CD4-positive, alpha-beta T cell treated with Interleukin-4 for 4 hours (primary cell): ENCODE results near the gene ADCY4.
"Not testable (repeated sequence)": the region's sequence is repeated elsewhere in the genome, so short reads cannot be mapped to it uniquely, and the experiment has no call there.

Experiments
- DNase-seq: peaks from one replicate; pipeline ENCODE4 v3.0.0-alpha.2; 2020

The ADCY4 gene

GRCh38 chr14:24337824-24338175 is 2.9 kb upstream of the ADCY4 start:
- DNase-seq: no peak

DNA sequence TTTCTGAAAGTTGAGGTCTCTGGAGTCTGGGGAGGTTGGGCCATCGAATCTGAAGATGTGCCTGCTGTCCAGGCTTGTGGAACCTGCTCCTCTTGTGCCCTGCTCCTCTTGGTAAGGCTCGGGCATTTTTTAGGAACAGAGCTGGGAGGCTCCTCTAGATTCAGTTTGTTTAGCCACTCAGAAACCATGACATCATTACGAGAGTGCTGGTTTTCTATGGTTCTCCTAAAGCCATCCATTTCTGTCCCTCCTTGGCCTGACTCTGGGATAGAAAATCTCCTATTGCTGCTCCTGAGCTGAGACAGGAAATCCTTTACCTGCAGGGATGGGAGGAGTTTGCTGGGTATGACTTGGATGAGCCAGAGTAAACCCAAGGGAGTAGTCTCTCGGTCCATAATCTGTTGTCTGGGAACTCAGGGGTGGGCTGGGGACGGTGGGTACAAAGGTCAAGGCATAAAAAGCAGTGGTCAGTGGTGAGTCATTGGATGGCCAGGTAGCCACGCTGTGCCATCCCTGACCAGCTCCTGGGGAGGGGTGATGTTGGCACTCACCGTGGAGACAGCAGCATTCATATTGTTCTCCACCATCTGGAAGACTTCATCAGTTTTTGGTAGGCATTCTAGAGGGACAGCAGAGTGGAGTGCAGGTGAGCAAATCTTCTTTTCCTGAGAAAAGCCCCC is 2.4 kb upstream of the ADCY4 start:
- no peak for DNase-seq

- no peak for DNase-seq
Observed at GRCh38 chr14:24335461-24336171, 745 bp upstream of the ADCY4 start.

- peak; percentile 91 for DNase-seq
Observed at GRCh38 chr14:24332268-24332993, 2.4 kb downstream of the ADCY4 start.

- DNase-seq: no peak
Observed at GRCh38 chr14:24331731-24332267, 3.1 kb downstream of the ADCY4 start.

GRCh38 chr14:24330973-24331674 is 3.7 kb downstream of the ADCY4 start:
- DNase-seq: no peak

- DNase-seq: peak; percentile 78
Observed at GRCh38 chr14:24329736-24330135, 5.1 kb downstream of the ADCY4 start.

DNA sequence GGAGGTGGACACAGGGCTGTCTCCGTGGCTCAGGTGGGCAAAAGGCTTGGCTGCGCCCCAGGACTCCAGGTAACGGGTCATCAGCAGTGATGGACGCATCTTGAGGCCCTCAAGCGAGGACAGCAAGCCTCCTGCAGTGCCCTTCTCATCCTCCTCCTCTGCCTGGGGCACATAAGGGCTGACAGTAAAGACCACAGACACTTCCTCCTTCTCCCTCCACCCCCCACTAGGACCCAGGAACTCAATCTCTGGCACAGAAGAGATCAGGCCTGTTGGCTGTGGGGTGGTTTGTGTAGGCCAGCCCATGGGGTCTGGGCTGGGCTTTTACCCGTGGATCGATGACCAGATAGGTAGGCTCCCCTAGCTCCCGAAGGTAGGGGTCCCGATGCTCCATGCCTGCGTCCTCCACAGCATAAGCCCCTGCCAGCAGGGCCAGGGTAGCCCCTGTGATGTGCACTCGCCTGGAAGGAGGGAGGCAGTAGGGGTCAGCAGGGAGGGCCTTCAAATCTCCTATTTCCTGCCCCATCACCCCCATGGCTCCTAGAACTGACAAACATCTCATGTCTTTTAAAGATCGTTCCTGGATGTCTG is 5.7 kb downstream of the ADCY4 start:
- DNase-seq: no peak

DNA sequence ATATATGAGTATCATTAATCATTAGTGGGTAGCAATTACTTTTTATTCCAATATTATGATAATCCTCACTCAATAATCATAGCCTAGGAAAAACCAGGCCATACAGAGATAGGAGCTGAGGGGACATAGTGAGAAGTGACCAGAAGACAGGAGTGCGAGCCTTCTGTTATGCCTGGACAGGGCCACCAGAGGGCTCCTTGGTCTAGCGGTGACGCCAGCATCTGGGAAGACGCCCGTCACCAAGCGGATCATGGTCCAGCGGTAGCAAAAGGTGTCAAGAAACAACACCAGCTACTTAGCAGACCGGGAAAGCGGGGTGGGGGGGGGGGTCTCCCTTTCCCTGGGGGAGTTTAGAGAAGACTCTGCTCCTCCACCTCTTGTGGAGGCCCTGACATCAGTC is 7.0 kb downstream of the ADCY4 start:
- not testable (repeated sequence) for DNase-seq

DNA sequence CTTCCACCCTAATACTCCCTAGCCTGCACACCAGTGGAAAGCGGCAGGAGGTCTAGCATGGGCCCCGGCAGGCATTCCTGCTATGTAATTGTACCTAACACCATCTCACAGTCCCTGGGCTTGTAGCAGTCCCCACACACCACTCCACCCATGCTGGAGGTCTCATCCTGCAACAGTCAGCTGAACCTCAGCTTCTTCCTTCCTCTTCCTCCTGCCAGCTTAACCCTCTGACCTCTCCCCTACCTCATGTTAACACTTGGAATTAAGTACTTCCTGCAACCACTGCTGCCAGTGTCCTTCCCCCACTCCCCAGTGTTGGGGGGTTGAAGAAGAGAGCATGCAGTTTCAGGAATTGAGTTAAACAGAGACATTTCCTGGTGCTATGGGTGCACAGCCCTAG is 7.6 kb downstream of the ADCY4 start:
- no peak for DNase-seq

DNA sequence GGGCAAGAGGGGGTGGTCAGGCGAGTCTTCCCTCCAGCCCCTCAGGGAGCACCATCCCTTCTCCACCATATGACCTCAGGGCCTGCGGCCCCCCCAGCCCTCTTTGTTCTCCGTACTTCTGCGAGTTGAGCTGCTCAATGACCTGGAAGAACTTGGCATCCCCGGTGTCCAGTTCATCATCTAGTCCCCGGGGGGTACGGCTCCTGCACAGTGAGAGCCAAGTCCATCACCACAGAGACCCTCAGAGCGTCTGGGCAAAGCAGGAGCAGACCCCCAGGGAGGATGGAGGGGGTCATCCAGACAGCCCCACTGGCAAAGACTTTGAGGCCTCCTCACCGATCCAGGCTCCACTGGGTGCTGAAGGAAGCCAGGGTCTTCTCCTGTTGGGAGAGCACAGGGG is 8.9 kb downstream of the ADCY4 start:
- DNase-seq: no peak

DNA sequence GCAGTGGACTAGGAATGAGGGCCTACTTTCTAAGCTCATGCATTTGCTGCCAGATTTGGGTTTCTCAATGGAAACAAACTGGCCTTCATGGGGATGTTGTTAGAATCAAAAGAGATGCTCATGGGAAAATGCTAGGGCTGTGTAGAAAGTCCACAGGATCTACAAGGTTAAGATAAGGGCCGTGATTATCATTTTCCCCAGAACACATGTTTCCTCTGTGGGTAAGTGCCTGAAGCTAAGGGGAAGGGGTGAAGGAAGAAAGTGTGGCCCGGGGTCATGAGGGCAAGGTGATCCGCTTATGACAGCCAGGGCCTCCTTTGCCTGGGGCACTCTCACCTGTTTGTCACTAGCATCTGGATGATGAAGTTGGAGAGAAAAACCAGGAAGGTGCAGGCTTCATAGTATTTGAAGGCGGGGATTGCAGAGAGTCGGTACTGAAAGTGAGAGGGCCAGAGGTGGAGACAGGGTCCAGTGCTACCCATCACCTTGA is 9.8 kb downstream of the ADCY4 start:
- DNase-seq: no peak

- no peak for DNase-seq
Observed at GRCh38 chr14:24324024-24324423, 10.8 kb downstream of the ADCY4 start.

DNA sequence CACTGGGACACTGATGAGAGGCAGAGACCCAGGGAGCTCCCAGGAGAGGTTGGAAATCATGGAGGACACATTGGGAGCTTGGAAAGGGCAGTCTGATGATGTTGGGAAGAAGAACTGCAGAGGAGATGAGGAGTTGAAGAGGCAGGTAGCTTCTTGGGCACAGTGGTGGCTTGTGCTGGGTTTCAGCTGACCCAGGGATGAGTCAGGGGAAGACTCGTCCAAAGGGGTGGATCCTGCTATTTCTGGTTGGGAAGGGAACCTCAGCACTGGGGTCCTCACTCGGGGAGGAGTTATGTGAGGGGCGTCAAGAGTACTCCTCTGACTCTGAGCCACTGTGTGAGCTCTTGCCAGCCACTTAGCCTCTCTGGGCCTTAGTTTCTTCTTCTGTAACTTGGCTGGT is 11.5 kb downstream of the ADCY4 start:
- DNase-seq: no peak

GRCh38 chr14:24322672-24323071 is 12.2 kb downstream of the ADCY4 start:
- DNase-seq: no peak

DNA sequence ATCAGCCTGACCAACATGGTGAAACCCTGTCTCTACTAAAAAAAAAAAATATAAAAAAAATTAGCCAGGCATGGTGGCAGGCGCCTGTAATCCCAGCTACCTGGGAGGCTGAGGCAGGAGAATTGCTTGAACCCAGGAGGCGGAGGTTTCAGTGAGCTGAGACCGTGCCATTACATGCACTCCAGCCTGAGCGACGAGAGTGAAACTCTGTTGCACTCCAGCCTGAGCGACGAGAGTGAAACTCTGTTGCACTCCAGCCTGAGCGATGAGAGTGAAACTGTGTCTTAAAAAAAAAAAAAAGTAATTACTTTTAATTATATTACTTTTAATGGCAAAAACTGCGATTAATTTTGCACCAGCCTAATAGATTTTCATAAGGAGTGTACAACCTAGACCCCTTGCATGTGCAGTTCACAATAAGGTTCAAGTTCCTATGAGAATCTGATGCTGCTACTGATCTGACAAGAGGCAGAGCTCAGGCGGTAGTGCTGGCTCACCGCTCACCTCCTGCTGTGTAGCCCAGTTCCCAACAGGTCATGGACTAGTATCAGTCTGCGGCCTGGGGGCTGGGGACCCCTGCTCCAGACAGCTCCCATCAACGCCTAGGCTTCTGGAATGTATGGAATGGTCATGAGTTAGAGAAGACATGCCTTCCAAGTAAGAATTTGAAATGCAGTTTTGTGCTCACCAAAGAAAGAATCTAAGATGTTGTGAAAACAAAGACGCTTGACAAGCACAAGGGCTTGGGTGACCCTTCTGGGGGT is 13.5 kb downstream of the ADCY4 start:
- DNase-seq: no peak

- no peak for DNase-seq
Observed at GRCh38 chr14:24317141-24317928, 17.5 kb downstream of the ADCY4 start.

GRCh38 chr14:24316597-24316950 is 18.3 kb downstream of the ADCY4 start:
- no peak for DNase-seq

DNA sequence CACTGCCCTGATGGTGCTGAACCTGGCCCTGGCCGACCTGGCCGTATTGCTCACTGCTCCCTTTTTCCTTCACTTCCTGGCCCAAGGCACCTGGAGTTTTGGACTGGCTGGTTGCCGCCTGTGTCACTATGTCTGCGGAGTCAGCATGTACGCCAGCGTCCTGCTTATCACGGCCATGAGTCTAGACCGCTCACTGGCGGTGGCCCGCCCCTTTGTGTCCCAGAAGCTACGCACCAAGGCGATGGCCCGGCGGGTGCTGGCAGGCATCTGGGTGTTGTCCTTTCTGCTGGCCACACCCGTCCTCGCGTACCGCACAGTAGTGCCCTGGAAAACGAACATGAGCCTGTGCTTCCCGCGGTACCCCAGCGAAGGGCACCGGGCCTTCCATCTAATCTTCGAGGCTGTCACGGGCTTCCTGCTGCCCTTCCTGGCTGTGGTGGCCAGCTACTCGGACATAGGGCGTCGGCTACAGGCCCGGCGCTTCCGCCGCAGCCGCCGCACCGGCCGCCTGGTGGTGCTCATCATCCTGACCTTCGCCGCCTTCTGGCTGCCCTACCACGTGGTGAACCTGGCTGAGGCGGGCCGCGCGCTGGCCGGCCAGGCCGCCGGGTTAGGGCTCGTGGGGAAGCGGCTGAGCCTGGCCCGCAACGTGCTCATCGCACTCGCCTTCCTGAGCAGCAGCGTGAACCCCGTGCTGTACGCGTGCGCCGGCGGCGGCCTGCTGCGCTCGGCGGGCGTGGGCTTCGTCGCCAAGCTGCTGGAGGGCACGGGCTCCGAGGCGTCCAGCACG is 18.9 kb downstream of the ADCY4 start:
- DNase-seq: no peak

DNA sequence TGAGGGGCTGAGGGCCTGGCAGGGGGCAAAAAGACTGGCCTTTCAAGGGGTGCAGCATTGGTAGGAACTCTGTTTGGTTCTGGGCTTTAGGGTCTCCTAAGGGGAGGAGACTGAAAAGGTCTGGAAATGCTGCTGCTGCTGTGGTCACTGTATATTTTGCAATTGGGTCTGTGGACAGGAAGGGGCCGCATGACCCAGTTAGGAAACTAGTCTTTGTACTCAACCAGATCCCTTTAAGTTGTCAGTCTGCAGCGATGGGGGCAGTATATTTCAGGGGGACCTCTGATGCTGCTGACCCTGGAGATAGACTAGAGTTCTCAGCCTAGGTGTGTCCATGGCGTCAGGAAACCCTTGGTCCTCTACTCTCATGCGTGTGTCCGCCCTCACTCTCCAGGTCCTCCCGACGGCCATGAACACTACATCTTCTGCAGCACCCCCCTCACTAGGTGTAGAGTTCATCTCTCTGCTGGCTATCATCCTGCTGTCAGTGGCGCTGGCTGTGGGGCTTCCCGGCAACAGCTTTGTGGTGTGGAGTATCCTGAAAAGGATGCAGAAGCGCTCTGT is 19.5 kb downstream of the ADCY4 start:
- DNase-seq: no peak
